ENCODE data around the gene SPEF2.

Gene SPEF2

GRCh38 chr5:35762368-35762767, 144.7 kb downstream of the SPEF2 start:
- ATAC-seq, result no peak
- TF ChIP-seq ZFP30 (CRISPR knock-in tag; IDR thresholded peaks at IDR 0.05) (no peak), CREB5 (CRISPR knock-in tag; IDR thresholded peaks at IDR 0.05; ENCODE audit: low read depth) (no peak), TSHZ2 (CRISPR knock-in tag; IDR thresholded peaks at IDR 0.05) (no peak), BACH2 (CRISPR knock-in tag; IDR thresholded peaks at IDR 0.05; ENCODE audit: borderline replicate concordance) (no peak), ESRRG (CRISPR knock-in tag; IDR thresholded peaks at IDR 0.05) (no peak), OSR1 (CRISPR knock-in tag; IDR thresholded peaks at IDR 0.05) (no peak), CSDC2 (CRISPR knock-in tag; IDR thresholded peaks at IDR 0.05) (no peak), CSRNP3 (CRISPR knock-in tag; IDR thresholded peaks at IDR 0.05) (no peak), ARNTL (CRISPR knock-in tag; IDR thresholded peaks at IDR 0.05; ENCODE audit: borderline replicate concordance, low read depth) (no peak), PATZ1 (CRISPR knock-in tag; IDR thresholded peaks at IDR 0.05; ENCODE audit: borderline replicate concordance) (no peak)

- no peak for ATAC-seq
- no peak for TF ChIP-seq OSR1 (CRISPR knock-in tag; IDR thresholded peaks at IDR 0.05)
- no peak for TF ChIP-seq POU6F1 (CRISPR knock-in tag; IDR thresholded peaks at IDR 0.05; ENCODE audit: borderline replicate concordance, low read depth)
- TF ChIP-seq CSRNP3 (CRISPR knock-in tag; IDR thresholded peaks at IDR 0.05), result no peak
- no peak for TF ChIP-seq CREB5 (CRISPR knock-in tag; IDR thresholded peaks at IDR 0.05; ENCODE audit: low read depth)
- TF ChIP-seq ZNF8 (CRISPR knock-in tag; IDR thresholded peaks at IDR 0.05), result no peak
- no peak for TF ChIP-seq SNAI2 (CRISPR knock-in tag; IDR thresholded peaks at IDR 0.05)
- TF ChIP-seq PATZ1 (CRISPR knock-in tag; IDR thresholded peaks at IDR 0.05; ENCODE audit: borderline replicate concordance), result no peak
- TF ChIP-seq CSDC2 (CRISPR knock-in tag; IDR thresholded peaks at IDR 0.05), result no peak
- TF ChIP-seq ZFP30 (CRISPR knock-in tag; IDR thresholded peaks at IDR 0.05), result no peak
- TF ChIP-seq PPARA (CRISPR knock-in tag; IDR thresholded peaks at IDR 0.05; ENCODE audit: borderline replicate concordance), result no peak
- no peak for TF ChIP-seq TCF4 (CRISPR knock-in tag; IDR thresholded peaks at IDR 0.05; ENCODE audit: borderline replicate concordance)
- TF ChIP-seq ZC3H10 (CRISPR knock-in tag; IDR thresholded peaks at IDR 0.05), result no peak
- no peak for TF ChIP-seq TOX (CRISPR knock-in tag; IDR thresholded peaks at IDR 0.05; ENCODE audit: borderline replicate concordance)
- no peak for TF ChIP-seq ISL1 (CRISPR knock-in tag; IDR thresholded peaks at IDR 0.05)
- no peak for TF ChIP-seq BACH2 (CRISPR knock-in tag; IDR thresholded peaks at IDR 0.05; ENCODE audit: borderline replicate concordance)
Observed at GRCh38 chr5:35765921-35766320, 148.3 kb downstream of the SPEF2 start.
